HG03439 (cell line): Measurements from ENCODE around the gene CSNK1D.

Experiments
- ATAC-seq: cut with Tn5 transposase; IDR thresholded peaks from one replicate; pipeline ENCODE4 v1.9.1; 2021; ENCODE audit warnings: mild to moderate bottlenecking, moderate library complexity; ENCODE audit not compliant: unreplicated experiment

CSNK1D gene

DNA sequence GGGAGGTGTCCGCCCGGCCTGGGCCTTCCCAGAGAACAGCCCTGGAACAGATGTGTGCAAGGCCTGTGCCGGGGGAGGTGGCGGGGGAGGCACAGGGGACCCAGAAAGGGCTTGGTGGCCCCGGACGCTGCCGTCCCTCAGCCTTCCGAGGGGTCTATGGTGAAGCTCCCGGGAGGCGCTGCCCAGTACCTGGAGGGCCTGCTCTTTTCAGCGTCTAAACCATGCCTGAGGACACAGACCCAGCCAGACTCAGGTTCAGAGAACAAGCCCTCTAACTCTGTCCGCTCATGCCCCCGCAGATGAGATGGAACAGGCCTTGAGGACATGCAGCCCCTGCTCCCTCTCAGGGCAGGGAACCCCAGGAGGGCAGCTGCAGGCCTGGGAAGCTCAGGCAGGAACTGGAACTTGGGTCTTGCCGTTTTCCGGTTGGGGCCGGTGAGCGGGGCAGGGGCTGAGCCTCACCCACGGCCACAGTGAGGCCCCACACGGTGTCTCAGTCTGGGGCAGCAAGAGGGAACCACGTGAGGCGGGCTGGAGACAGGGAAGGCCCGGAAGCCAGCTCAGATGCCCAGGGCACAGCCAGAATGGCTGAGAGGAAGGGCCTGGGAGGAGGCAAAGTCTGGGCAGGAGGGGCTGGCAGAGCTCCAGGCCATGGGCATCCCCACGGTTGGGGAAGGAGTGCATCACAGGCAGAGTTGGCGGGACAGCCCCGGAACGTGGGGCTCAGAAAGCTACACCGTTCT lies 32.1 kb downstream of the CSNK1D start:
- ATAC-seq, result no peak

DNA sequence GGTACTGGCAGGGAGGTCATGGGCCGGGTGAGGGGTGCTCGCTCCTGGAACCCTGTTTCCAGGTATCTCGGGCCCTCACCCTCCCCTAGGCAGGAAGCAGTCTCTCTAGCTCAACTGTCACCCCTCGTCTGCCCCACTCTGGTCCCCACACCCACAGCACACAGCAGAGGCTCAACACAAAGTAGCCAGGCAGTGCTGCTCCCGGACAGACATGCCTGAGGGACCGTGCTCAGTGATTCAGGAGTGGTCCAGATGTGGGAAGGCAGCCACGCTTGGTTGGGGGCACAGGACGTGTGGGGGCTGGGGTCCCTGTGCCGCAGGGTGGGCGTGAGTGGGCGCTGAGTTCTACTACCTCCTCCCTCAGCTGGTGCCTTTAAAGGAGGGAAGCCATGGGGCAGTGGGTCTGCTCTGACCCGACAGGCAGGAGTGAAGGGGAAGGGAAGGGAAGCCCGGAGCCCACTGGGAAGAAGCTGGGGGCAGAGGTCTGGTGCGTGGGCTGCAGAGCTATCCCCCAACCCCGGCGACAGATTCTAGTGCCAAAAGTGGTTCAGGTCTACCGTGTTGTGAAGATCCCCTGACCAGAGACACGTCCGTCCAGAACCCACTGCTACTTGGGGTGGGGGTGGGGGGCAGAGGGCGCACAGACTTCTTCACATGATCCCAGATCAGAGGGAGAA lies 32.9 kb downstream of the CSNK1D start:
- no peak for ATAC-seq

DNA sequence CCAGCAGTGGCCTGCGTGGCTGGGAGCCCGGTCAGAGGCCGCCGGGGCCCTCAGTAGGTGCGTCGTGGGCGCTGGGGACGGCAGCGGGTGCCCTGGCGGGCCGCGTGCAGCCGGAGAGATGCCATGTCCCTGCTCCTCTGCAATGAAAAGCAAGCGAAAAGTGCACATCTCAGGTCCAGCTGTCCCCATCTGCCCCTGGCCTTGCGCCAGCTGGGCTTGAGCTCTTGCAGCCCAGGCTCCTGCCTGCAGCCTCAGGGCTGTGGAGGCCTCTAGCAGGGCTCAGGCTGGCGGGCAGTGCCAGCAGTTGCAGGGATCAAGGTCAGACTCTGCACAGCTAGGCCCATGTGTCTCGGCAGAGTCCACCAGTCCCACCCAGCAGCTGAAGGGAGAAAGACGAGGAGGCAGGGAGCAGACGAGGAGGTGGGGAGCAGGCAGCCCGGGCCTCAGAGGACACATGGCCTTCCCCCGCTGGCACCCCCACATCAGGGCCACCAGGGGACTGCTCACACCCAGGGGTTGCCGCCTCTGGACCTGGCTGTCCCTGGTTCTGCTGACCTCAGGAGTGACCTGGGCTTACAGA lies 33.5 kb downstream of the CSNK1D start:
- no peak for ATAC-seq

DNA sequence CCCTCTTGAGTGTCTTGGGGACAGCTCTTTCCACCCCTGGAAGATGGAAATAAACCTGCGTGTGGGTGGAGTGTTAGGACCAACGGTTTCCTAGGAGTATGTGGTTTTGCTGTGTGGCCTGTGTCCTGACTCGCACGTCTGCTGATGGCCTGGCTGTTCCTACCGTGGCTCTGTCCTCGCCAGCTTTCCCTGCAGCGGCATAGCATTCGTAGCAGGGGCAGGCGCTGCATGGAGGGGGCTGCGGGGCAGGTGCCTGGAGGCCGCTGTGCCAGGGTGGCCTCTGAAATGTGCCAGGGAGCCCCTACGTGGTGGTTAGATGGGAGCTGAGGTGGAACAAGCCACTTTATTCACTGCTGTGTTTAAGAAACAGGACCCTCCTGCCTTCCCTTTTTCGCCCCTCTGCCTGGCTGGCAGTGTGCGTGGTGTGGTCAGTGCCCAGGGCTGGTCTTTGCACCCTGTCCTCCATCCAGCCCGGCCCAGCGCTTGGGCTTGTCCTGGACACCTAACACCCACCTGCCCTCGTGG lies 34.0 kb downstream of the CSNK1D start:
- ATAC-seq, result no peak

DNA sequence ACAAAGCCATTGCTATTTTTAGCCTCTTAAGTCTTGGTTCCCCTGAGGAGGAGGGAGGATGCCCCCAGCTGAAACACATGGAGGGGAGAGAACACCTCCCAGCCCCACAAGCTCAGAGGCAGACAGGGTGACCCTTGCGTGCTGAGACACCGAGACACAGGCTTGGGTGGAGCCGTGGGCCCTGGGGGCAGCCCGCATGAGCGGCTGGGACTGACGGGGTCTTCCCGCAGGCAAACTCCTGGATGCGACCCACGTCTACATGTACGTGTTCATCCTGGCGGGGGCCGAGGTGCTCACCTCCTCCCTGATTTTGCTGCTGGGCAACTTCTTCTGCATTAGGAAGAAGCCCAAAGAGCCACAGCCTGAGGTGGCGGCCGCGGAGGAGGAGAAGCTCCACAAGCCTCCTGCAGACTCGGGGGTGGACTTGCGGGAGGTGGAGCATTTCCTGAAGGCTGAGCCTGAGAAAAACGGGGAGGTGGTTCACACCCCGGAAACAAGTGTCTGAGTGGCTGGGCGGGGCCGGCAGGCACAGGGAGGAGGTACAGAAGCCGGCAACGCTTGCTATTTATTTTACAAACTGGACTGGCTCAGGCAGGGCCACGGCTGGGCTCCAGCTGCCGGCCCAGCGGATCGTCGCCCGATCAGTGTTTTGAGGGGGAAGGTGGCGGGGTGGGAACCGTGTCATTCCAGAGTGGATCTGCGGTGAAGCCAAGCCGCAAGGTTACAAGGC lies 34.9 kb downstream of the CSNK1D start:
- no peak for ATAC-seq

DNA sequence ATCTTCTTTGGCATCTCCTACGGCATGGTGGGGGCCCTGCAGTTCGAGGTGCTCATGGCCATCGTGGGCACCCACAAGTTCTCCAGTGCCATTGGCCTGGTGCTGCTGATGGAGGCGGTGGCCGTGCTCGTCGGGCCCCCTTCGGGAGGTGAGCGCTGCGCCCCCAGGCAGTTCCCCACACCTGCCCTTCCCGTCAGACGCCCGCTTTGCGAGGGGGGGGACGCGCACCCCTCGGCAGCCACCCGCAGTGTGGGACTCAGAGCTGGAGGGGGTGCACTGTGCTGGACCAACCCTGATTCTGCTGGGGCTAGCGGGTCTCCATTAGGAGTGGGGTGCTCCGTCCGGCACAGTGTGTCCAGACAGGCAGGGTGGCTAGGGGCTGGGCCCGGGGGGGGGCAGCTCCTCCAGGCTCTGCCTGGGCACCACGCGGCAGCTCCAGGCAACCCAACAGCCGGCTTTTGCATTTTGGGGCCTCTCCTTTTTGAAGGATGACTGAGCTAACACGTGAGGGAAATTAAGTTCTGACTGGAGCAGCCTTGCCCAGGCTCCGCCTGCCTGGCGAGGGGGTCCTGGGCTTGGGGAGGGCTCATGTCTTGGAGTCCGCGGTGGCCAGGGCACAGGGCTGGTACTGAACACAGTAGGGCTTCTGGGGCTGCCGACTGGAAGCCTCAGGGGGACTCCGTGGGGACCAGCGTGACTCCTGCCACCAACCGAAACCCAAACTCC lies 35.6 kb downstream of the CSNK1D start:
- no peak for ATAC-seq

DNA sequence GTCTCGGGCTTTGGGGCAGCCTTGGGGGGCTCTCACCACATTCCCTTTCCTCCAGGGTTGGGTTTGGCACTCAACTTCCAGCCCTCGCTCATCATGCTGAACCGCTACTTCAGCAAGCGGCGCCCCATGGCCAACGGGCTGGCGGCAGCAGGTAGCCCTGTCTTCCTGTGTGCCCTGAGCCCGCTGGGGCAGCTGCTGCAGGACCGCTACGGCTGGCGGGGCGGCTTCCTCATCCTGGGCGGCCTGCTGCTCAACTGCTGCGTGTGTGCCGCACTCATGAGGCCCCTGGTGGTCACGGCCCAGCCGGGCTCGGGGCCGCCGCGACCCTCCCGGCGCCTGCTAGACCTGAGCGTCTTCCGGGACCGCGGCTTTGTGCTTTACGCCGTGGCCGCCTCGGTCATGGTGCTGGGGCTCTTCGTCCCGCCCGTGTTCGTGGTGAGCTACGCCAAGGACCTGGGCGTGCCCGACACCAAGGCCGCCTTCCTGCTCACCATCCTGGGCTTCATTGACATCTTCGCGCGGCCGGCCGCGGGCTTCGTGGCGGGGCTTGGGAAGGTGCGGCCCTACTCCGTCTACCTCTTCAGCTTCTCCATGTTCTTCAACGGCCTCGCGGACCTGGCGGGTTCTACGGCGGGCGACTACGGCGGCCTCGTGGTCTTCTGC lies 36.3 kb downstream of the CSNK1D start:
- ATAC-seq, result no peak

DNA sequence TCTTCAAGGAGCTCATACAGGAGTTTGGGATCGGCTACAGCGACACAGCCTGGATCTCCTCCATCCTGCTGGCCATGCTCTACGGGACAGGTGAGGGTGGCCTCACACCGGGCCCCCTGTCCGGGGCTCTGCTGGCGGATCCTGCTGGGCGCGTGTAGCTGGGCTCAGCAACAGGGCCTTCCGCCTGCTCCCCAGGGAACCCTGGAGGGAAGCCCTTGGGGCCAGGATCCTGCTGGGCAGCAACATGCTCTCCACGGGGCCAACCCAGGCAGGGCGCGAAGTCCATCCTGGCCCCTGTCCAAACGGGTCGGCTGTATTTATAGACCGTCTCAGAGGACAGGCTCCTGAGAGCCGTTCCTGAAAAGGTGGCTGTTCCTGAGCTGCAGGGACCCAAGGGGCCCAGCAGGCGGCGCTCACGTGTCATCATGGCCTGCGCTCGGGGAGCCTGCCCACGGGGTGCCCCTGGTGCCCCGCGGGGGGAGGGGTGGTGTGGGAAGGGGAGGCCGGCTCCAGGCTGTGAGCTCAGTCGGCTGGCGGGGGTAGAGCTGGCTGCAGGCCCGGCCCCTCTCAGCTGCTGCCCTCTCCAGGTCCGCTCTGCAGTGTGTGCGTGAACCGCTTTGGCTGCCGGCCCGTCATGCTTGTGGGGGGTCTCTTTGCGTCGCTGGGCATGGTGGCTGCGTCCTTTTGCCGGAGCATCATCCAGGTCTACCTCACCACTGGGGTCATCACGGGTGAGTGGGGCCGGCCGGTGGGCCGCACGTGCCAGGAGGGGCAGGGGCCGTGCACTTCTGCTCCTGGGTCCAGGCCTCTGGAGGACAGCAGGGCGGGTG lies 37.1 kb downstream of the CSNK1D start:
- no peak for ATAC-seq

DNA sequence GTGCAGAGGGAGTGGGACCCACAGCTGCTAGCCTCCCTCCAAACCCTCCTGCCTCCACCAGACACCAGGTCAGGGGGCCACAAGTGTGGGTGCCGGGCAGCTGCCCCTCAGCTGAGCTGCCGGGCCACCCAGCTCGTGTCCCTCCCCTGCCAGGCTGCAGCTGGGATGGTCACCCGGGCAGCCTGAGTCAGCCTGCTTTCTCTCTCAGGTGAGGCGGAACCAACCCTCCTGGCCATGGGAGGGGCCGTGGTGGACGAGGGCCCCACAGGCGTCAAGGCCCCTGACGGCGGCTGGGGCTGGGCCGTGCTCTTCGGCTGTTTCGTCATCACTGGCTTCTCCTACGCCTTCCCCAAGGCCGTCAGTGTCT lies 37.7 kb downstream of the CSNK1D start:
- ATAC-seq, result no peak

DNA sequence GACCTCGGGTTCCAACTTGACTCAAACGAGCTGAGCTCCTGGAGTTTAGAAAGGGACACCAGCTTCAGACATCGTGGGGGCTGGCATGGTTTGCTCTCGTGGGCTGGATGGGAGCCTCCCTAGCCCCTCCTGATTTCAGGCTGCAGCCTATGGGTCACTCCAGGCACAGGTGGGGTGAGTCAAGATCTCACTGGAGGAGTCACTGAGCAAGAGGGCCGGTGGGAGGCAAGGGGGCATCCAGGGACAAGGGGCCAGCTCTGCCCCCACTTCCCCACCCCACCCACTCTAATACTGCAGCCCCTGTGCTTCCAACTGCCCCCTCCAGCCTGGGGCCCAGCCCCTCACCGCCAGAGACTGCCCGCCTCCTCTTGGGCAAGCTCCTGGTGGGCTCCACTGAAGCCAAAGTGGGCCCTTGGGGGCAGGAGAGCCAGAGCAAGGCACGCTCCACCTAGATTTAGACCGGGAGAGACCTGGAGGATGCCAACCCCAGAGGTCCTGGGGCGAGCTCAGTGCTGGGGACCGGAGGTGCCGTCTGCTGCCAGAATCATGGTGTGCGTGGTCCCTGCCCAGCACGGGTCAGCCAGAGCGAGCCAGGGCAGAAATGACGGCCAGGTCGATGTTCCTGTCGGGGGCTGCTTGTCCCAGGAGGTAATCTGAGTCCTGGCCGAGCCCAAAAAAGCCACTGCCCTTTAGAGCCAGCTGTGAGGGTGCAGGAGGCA lies 38.3 kb downstream of the CSNK1D start:
- ATAC-seq, result no peak

DNA sequence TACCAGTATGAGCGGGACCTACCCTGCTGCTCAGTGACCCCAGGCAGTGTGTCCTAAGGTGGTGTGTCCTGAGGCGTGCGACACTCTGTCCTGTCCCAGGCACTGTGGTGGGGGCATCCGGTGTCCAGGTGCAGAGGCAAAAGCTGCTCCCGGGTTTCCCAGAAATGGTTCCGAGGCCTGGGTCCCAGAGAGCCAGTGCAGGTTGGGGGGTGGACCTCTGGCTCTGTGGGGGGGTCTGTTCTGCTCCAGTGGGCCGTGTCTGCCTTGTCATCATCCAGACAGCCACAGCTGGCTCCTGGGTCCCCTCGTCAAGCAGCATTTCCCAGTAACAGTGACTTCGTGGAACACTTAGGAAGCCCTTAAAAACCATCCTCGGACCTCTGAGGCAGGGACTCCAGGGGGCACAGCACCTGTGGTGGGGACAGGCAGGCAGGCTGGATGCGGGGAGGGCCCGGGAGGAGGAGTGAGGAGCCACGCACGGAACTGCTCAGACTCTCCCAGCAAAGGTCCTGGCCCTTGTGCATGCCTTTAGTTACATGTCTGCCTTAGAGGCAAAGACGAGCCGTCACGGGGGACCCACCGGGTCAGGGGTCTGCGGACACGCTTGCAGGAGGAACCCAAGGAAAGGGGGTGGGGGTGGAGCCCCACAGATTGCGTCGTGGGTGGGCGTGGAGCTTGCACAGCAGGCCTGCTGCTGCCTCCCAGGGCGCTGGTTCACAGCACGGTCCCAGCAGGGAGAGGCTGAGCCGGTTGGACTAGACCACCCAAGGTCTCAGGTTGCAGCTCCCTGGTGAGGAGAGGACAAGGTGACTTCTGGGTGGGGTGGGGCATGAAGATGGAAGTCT lies 39.1 kb downstream of the CSNK1D start:
- ATAC-seq, result no peak

DNA sequence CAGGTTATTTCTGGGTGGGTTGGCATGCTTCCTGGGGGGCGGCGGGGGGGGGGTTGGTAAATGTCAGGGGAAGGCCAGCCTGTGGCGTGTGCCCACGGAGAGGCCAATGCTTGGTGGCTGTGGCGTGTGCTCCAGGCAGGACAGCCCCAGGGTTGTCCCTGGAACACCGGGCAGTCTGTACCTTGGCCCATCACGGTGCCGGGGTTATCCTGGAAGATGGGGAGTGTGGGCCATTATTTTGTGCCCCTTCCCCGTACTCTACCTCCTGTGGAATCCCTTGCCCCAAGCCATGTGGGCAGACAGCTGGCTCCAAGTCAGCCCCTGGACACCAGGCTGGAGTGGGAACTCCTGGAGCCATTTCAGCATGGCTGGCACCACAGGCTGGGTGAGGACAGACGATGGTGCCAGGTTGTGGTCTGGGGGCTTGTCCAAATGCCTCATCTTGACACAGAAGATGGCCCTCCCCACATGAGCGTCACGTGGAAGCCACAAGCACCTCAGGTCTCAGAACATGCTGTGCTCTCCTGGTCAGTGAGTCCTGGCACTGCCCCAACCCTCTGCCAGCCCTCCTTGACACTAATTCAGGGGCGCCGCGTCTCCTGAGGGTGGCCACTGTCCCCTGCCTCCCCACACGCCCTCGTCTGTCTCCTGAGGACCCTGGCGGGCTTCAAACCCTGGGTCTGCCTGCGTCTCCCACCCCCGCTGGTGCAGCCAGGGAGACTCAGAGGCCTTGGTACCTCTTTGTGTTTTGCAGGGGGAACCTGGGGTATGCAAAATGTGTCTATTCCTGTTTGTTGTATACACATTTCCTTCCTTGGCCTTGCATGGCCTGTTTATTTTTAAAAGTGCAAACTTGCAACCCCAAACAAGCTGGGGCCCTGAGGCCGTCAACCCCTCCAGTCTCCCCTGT lies 40.4 kb downstream of the CSNK1D start:
- no peak for ATAC-seq

DNA sequence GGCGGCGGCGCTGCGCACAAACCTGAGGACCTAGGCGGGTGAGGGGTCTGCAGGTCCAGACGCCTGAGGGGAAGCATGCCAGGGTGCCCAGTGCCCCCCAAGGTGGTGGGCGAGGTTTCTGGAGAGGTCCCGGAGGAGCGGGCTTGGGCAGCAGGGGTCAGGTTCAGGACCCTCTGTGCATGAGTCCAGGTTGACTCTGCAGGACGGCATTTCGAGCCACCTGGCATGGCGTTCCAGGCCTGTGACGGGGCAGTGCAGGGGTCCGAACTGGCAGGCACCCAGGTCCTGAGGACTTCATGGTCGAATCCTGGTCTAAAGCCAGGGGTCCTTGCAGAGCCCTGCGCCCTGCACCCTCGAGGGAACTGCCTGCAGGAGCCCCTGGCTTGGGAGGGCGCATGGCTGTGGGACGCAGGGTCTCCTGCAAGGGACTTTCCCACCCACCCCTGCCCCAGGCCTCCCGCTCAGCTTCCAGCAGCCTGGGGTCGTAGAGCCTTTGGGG lies 41.1 kb downstream of the CSNK1D start:
- no peak for ATAC-seq

DNA sequence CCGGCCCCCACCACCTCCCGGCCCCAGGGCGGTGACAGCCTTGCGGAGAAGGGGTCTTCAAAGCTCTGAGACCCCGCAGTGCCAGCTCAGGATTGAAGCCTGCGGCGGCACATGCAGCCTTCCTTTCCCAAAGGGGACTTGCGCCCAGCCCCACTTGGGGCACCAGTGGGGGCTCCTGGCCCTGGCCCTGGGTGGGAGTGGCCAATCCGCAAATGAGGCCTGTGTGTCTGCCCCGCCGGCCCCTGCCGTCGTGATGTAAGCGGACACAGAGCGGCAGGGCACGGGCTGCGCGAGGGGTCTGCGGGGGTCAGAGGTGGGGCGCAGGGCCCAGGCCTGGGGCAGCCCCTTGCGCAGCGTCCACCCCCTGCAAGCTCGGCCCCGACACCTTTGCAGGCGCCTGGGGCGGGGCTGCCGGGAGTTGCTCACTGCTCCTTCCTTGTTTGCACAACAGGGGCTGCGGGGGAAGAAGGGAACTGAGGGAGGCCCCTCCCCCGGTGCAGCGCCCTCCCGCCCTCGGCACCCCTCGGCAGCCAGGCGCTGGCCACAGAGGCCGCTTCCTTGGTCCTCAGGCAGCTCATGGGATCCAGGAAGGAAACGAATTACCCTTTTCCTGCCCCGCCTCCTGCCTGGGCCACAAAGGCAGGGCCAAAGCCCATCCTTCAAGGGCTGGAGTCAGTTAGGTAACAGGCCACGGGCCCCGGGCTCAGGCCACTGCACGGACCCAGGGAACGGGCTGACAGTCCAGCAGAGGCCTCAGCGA lies 41.8 kb downstream of the CSNK1D start:
- no peak for ATAC-seq

DNA sequence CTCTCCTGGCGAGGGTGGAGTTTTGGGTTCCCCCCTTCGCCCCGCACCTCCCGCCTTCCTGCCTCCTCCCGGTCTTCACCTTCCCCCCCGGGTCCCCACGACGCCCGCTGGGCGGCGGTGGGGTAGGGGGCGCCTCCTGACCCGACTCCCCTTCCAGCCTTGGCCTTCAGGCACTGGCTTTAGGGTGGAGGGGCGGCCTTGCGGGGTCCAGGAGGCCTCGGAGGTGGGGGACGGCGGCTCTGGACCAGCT lies 42.3 kb downstream of the CSNK1D start:
- peak; percentile 1 for ATAC-seq

DNA sequence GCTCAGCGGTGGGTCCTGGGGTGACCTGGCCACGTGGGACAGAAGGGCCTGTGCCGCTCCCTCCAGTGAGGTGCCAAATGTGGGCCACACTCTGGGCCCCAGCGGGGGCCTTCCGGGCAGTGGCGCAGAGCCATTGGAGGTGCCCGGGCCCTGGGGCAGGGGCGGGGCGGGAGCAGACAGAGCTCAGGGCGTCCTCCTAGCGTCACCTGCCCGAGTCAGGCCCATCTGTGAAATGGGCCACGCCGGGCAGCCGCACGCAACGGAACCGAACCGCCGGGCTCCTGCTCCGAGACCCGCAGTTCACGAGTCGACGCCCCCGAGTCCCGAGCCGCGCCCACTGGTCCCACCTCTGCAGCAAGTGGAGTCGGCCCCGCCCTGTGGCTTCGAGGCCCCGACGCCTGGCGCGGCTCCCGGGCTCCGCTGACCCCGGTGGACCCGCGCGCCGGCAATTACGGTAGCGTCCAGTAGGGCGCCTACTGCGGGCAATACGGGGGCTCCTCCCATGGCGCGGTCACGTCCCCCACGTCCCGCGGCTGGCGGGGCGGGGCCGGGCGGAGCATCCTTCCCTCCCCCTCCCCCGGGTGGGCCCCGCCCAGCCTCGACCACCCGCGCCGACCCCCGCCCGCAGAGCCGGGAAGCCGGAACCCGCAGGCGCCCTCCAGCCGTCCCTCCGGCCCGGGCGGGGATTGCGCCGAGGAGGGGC lies 42.7 kb downstream of the CSNK1D start:
- peak; percentile 39 for ATAC-seq
